Ectodermal cell (in vitro differentiated cells): Measurements from ENCODE around the gene OR52K1.
"Not testable (repeated sequence)": the region's sequence is repeated elsewhere in the genome, so short reads cannot be mapped to it uniquely, and the experiment has no call there.

ENCODE experiments used
- H3K27ac ChIP-seq: 2 replicates; pipeline ENCODE4 v1.7.0; 2013; ENCODE audit warnings: mild to moderate bottlenecking, low read depth, low read length; ENCODE audit not compliant: insufficient read depth, poor library complexity, severe bottlenecking
- H3K27me3 ChIP-seq: 2 replicates; pipeline ENCODE4 v1.7.0; 2013; ENCODE audit warnings: mild to moderate bottlenecking, low read length; ENCODE audit not compliant: insufficient read depth, control insufficient read depth, poor library complexity, severe bottlenecking
- H3K36me3 ChIP-seq: one replicate; pipeline ENCODE4 v1.7.0; 2013; ENCODE audit warnings: low read length; ENCODE audit not compliant: control insufficient read depth, insufficient read depth
- H3K4me1 ChIP-seq: one replicate; pipeline ENCODE4 v1.7.0; 2013; ENCODE audit warnings: low read length; ENCODE audit not compliant: control insufficient read depth, insufficient read depth
- H3K4me3 ChIP-seq: 2 replicates; pipeline ENCODE4 v1.7.0; 2013; ENCODE audit warnings: low read depth, low read length, control low read depth; ENCODE audit not compliant: insufficient read depth
- H3K9me3 ChIP-seq: 2 replicates; pipeline ENCODE4 v1.7.0; 2013; ENCODE audit warnings: mild to moderate bottlenecking, low read length, moderate library complexity; ENCODE audit not compliant: control insufficient read depth
- WGBS, 2 experiments: methylation state at CpG; one replicate each; pipeline ENCODE4 v1.1.7; 2013; ENCODE audit warnings: missing lambda C conversion rate in 2 of 2; 5-methylcytosine and 5-hydroxymethylcytosine counted together

OR52K1 gene

DNA sequence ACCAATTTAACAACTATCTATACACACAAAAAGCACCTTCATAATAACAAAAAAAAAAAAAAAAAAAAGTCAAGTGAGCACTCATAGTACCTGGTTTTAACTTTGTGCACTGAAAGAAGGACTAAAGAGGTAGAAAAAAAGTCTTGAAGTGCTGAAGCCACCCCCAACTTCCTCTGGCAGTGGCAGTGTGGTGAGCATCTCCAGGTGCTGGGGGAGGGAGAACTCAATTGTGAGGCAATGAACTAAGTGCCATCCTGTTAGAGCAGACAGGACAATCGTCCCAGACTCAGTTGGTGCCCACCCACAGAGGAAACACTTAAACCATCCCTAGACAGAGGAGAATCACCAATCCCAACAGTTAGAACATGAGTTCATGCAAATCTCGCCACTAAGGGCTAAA lies 39.9 kb downstream of the OR52K1 start:
- Histone ChIP-seq H3K36me3 (no peaks in the 10 kb centered on the region), H3K27ac (no peak overlapping the region), H3K27me3 (no peaks in the 10 kb centered on the region), H3K9me3 (no peaks in the 10 kb centered on the region), H3K4me1 (no peaks in the 10 kb centered on the region), H3K4me3 (no peak overlapping the region)
- 64 to 68% methylated on average over 2 of the region's 2 CpGs for WGBS, 2 experiments

DNA sequence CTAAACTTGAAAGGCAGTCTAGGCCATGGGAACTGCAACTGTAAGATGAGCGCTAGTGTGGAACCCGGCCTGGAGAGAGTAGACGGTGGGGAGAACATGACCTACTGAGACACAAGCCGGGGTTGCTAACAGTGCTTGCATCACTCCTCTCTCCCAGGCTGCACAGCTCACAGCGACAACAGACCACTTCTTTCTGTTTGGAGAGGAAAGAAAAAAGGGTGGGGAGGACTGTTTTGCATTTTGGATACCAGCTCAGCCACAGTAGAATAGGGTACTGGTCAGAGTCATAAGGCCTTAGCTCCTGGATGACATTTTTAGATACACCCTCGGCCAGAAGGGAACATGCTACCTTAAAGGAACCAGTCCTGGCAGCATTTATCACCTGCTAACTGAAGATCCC lies 40.3 kb downstream of the OR52K1 start:
- H3K27ac ChIP-seq: no peak overlapping the region
- no peaks in the 10 kb centered on the region for H3K36me3 ChIP-seq
- H3K4me1 ChIP-seq: no peaks in the 10 kb centered on the region
- 93 to 94% methylated on average over 6 of the region's 6 CpGs for WGBS, 2 experiments
- H3K4me3 ChIP-seq: no peak overlapping the region
- H3K9me3 ChIP-seq: no peaks in the 10 kb centered on the region
- H3K27me3 ChIP-seq: no peaks in the 10 kb centered on the region

DNA sequence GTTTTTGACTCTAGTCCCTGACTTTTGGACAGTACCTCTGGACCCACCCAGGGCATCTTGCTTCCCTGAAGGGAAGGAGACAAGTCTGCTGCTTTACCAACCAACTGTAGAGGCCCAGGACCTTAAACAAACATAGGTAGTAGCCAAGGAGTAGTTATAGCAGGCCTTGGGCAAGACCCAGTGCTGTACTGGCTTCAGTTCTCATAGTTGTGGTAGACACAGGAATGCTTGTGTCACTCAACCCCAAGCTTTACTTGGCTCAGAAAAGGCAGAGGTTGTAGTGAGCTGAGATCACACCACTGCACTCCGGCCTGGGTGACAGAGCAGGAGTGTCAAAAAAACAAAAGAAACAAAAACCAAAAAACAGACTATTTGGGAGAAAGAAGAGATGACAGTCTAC lies 41.2 kb downstream of the OR52K1 start:
- 71 to 80% methylated on average over 1 of the region's 1 CpG for WGBS, 2 experiments
- no peaks in the 10 kb centered on the region for H3K36me3 ChIP-seq

DNA sequence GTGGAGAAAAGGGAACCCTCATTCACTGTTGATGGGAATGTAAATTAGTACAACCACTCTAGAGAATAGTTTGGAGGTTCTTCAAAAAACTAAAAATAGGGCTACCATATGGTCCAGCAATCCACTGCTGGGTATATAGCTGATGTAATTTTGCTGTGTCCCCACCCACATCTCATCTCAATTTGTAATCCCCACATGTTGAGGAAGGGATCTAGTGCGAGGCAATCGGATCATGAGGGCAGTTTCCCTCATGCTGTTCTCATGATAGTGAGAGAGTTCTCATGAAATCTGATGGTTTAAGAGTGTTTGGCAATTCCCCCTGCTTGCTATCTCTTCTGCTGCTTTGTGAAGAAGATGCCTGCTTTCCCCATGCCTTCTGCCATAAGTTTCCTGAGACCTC lies 45.5 kb downstream of the OR52K1 start:
- no peaks in the 10 kb centered on the region for H3K9me3 ChIP-seq
- no peaks in the 10 kb centered on the region for H3K4me1 ChIP-seq
- H3K36me3 ChIP-seq: no peaks in the 10 kb centered on the region
- no peak overlapping the region for H3K27ac ChIP-seq
- WGBS, 2 experiments: 98 to 100% methylated on average over 2 of the region's 2 CpGs
- no peaks in the 10 kb centered on the region for H3K27me3 ChIP-seq
- H3K4me3 ChIP-seq: no peak overlapping the region

More for the DNA sequence above, 41.2 kb downstream of the OR52K1 start:
- Histone ChIP-seq H3K9me3 (no peaks in the 10 kb centered on the region), H3K4me1 (no peaks in the 10 kb centered on the region), H3K27me3 (no peaks in the 10 kb centered on the region), H3K4me3 (no peak overlapping the region), H3K27ac (no peak overlapping the region)

DNA sequence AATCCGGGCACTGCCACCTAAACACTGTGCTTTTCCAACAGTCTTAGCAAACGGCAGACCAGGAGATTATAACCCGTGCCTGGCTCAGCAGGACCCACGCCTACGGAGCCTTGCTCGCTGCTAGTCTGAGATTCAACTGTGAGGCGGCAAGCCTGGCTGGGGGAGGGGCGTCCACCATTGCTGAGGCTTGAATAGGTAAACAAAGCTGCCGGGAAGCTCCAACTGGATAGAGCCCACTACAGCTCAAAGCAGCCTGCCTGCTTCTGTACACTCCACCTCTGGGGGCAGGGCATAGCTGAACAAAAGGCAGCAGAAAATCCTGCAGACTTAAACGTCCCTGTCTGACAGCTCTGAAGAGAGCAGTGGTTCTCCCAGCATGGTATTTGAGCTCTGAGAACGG lies 49.2 kb downstream of the OR52K1 start:
- not testable (repeated sequence) for H3K4me3 ChIP-seq, H3K36me3 ChIP-seq, H3K27ac ChIP-seq, H3K27me3 ChIP-seq, H3K4me1 ChIP-seq, H3K9me3 ChIP-seq
- 71 to 81% methylated on average over 11 of the region's 11 CpGs for WGBS, 2 experiments

DNA sequence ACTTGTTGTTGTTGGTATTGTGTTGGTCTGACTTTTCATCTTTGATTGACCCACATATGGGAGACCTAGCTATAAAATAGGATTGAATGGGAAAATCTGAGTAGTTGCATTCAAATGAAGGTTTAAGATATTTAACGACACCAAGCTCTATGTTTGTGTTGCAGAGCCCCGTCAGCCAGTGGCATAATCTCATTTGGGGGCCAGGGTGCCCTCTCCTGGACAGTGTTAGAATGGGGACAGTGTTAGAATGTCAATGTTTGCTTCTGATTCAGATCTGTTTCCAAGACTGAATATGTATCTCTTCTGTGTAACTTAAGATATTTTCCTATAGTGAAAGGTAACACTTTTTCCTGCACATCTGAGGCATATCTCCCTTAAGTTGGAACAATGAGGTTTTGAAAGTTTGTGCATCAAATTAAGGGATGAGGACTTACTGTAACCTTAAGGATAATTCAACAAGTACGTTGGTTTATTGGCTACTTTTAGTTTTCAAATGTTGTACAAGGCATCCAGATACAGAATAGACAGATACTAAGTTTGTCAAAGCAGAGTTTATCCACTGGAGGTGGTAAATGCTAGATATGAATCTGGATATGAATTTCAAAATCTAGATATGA lies 57.3 kb downstream of the OR52K1 start:
- WGBS, 2 experiments: 47 to 49% methylated on average over 3 of the region's 3 CpGs
- no peaks in the 10 kb centered on the region for H3K4me1 ChIP-seq

DNA sequence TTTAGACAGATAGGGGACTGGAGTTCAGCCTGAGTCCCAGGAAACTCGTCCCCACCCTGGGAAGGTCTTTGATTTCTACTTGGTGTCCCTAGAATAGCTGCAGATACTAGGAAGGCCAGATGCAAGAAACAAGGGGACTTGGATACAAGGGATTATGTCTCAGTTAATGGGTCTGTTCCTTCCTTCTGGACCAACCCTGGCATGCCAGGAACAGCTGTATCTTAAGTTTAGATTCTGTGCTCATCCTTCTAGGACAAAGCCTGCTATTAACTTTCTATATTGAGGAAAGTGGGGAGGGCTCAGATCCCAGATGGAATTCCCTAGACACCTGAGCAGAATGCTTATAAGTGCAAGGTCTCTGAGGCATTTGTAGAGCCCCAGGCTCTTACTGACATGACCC lies 58.6 kb downstream of the OR52K1 start:
- Histone ChIP-seq H3K27me3 (no peaks in the 10 kb centered on the region), H3K27ac (no peak overlapping the region), H3K36me3 (no peaks in the 10 kb centered on the region), H3K4me3 (no peak overlapping the region), H3K9me3 (no peaks in the 10 kb centered on the region), H3K4me1 (no peaks in the 10 kb centered on the region)
- WGBS, 2 experiments: 57 to 62% methylated on average over 1 of the region's 1 CpG

More for the DNA sequence above, 57.3 kb downstream of the OR52K1 start:
- Histone ChIP-seq H3K27me3 (no peaks in the 10 kb centered on the region), H3K36me3 (no peaks in the 10 kb centered on the region), H3K9me3 (no peaks in the 10 kb centered on the region), H3K27ac (no peak overlapping the region), H3K4me3 (no peak overlapping the region)
